CD4-positive, alpha-beta T cell (primary cell): Measurements from ENCODE around the gene L3HYPDH. TPM values are rescaled to one million over a fixed set of nuclear protein-coding genes. Genes with fewer than 3 reads are reported as not detected.
"Not testable (repeated sequence)": the region's sequence is repeated elsewhere in the genome, so short reads cannot be mapped to it uniquely, and the experiment has no call there.

Source experiments
- ATAC-seq: fragments of 200-7000 bp; cut with Tn5 transposase; one replicate; pipeline ENCODE4 v1.10.0; 2022; ENCODE audit warnings: mild to moderate bottlenecking; ENCODE audit not compliant: poor library complexity
- CTCF ChIA-PET: fragments of 350-600 bp; sonication (Branson Sonifier 250); formaldehyde crosslinking; loops from one replicate; lab custom pipeline; 2021; ENCODE audit warnings: antibody characterized with exemption, inconsistent platforms; lab: Charles Lee
- POLR2A ChIA-PET: fragments of 350-600 bp; sonication (Branson Sonifier 250); formaldehyde crosslinking; loops from one replicate; lab custom pipeline; 2021; ENCODE audit warnings: antibody characterized with exemption, inconsistent platforms; lab: Charles Lee
- DNase-seq, 14 experiments: peaks; one replicate each; pipeline ENCODE4 v3.0.0-alpha.2; 2013 to 2020; ENCODE audit warnings: mixed read lengths in 2 of 14
- H3K27ac ChIP-seq, 2 donors: one replicate each; pipeline versions ENCODE4 v1.5.1 to v1.7.0; 2013; ENCODE audit warnings: low read length in 2 of 2, low read depth in 1 of 2, mild to moderate bottlenecking in 1 of 2
- H3K27me3 ChIP-seq, 2 experiments: 1 replicate in 1 of 2; 2 replicates in 1 of 2; pipeline versions ENCODE4 v1.6.1 to v1.7.0; 2013; ENCODE audit warnings: low read length in 2 of 2, control low read depth in 1 of 2, mild to moderate bottlenecking in 1 of 2, moderate library complexity in 1 of 2; ENCODE audit not compliant: insufficient read depth in 2 of 2, control insufficient read depth in 1 of 2
- H3K36me3 ChIP-seq: one replicate; pipeline ENCODE4 v1.6.1; 2013; ENCODE audit warnings: low read length, control low read depth; ENCODE audit not compliant: insufficient read depth
- H3K4me1 ChIP-seq: one replicate; pipeline ENCODE4 v1.6.1; 2013; ENCODE audit warnings: low read length, control low read depth; ENCODE audit not compliant: insufficient read depth
- H3K4me3 ChIP-seq: one replicate; pipeline ENCODE4 v1.5.1; 2013; ENCODE audit warnings: mild to moderate bottlenecking, low read length, moderate library complexity
- H3K9me3 ChIP-seq, 2 experiments: 1 replicate in 1 of 2; 2 replicates in 1 of 2; pipeline versions ENCODE4 v1.6.1 to v1.7.0; 2013; ENCODE audit warnings: low read length in 2 of 2, mild to moderate bottlenecking in 2 of 2, control low read depth in 1 of 2, moderate library complexity in 1 of 2; ENCODE audit not compliant: control insufficient read depth in 1 of 2, insufficient read depth in 1 of 2
- H3K27ac Mint-ChIP-seq: one replicate; pipeline ENCODE4 v1.8.0; 2020; ENCODE audit warnings: mixed read lengths
- H3K27me3 Mint-ChIP-seq: one replicate; pipeline ENCODE4 v1.8.0; 2021; ENCODE audit warnings: mixed read lengths
- H3K36me3 Mint-ChIP-seq: one replicate; pipeline ENCODE4 v1.8.0; 2021; ENCODE audit warnings: low read depth, mixed read lengths
- H3K4me1 Mint-ChIP-seq: one replicate; pipeline ENCODE4 v1.8.0; 2021; ENCODE audit warnings: low read depth, mixed read lengths
- H3K4me3 Mint-ChIP-seq: one replicate; pipeline ENCODE4 v1.8.0; 2020; ENCODE audit warnings: mild to moderate bottlenecking, mixed read lengths
- H3K9me3 Mint-ChIP-seq: one replicate; pipeline ENCODE4 v1.8.0; 2020; ENCODE audit warnings: mixed read lengths
- CTCF ChIP-seq: fragments of 200-600 bp; IDR thresholded peaks from one replicate; pipeline ENCODE4 v1.8.0; 2022; ENCODE audit warnings: antibody characterized with exemption, mild to moderate bottlenecking
- intact Hi-C, 2 experiments: fragments of 100-400 bp; cut with DNase I in 1 of 2; cut with micrococcal nuclease in 1 of 2; formaldehyde crosslinking; loops; one replicate each; pipeline versions ENCODE4 v1.15.1 to v1.9.0; 2023 to 2025; cut with DNase I, micrococcal nuclease
- total RNA-seq, 174 experiments: library from RNA in 2 of 174; stranded (reverse) in 2 of 174; gene quantifications; one replicate each; pipeline ENCODE4 v1.2.3 and lab custom pipeline; 2021 to 2026

Gene L3HYPDH
- total RNA-seq, 2 experiments from 2014 or later: 10.6 to 11.1 TPM

DNA sequence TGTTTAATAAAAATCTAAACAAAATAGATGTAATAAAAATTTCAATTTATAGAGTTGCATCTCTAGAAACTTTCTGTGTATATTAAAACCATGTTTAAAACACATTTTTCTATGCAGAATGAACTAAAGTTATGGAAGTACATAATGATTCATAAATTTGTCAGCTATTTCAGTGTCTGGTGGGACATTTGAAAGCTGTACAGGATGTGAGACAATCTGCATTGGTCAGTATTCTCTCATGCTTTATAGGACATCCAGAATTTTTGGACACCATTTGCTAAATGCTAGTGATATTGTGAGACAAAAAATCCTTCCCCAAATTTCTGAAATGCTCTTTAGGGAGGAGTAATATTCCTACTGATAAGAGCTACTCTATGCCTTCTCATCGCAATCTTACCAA, 32.4 kb downstream of the L3HYPDH start:
- H3K27ac ChIP-seq: no peak overlapping the region
- no peak for ATAC-seq
- POLR2A ChIA-PET: no interaction called here

DNA sequence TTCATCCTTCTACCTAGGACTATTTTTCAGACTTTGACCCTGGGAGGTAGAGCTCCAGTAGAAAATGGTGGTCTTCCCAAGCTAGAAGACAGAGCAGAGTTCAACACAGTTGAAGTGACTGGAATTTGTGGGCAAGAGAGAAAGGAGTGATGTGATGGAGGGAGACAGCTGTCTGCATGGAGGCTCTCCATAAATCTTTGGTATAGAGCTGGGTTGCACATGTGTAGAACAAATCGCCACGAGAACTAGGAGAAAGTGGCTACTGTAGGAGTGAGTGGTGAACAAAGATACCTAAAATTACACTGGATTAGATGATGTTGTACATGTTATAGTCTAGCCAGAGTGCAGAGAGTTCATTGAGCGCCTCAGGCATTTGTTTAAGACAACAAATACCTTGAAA, 33.5 kb downstream of the L3HYPDH start:
- no peaks in the 10 kb centered on the region for H3K9me3 ChIP-seq
- ATAC-seq: no peak
- no peaks in the 10 kb centered on the region for H3K9me3 Mint-ChIP-seq
- TF ChIP-seq CTCF: no peak
- no peak overlapping the region for H3K27ac ChIP-seq
- CTCF ChIA-PET: interaction anchor here (1.3 kb wide), 1 partner anchor 326 kb away, joined by 3 read pairs; no protein-coding TSS in a partner anchor
- DNase-seq: no peak
- intact Hi-C loops: no loop called here
- no peaks in the 10 kb centered on the region for H3K27me3 Mint-ChIP-seq
- H3K27me3 ChIP-seq: no peaks in the 10 kb centered on the region
- POLR2A ChIA-PET: no interaction called here
- no peaks in the 10 kb centered on the region for H3K4me1 ChIP-seq
- H3K36me3 Mint-ChIP-seq: peaks cover 3% of the 10 kb centered on the region
- no peaks in the 10 kb centered on the region for H3K36me3 ChIP-seq
- H3K4me3 Mint-ChIP-seq: no peak overlapping the region
- no peak overlapping the region for H3K27ac Mint-ChIP-seq
- no peaks in the 10 kb centered on the region for H3K4me1 Mint-ChIP-seq
- H3K4me3 ChIP-seq: no peak overlapping the region

More for the DNA sequence above, 32.4 kb downstream of the L3HYPDH start:
- Histone ChIP-seq H3K27me3 (no peaks in the 10 kb centered on the region), H3K9me3 (no peaks in the 10 kb centered on the region), H3K4me3 (no peak overlapping the region), H3K36me3 (no peaks in the 10 kb centered on the region), H3K4me1 (no peaks in the 10 kb centered on the region)
- intact Hi-C loops: no loop called here
- no peak overlapping the region for H3K4me3 Mint-ChIP-seq
- TF ChIP-seq CTCF: no peak
- no peak for DNase-seq
- H3K4me1 Mint-ChIP-seq: no peaks in the 10 kb centered on the region
- no peak overlapping the region for H3K27ac Mint-ChIP-seq
- H3K27me3 Mint-ChIP-seq: no peaks in the 10 kb centered on the region
- H3K36me3 Mint-ChIP-seq: peaks cover 9% of the 10 kb centered on the region
- CTCF ChIA-PET: interaction anchor here (0.6 kb wide), 1 partner anchor 342 kb away, joined by 3 read pairs; no protein-coding TSS in a partner anchor
- H3K9me3 Mint-ChIP-seq: no peaks in the 10 kb centered on the region

DNA sequence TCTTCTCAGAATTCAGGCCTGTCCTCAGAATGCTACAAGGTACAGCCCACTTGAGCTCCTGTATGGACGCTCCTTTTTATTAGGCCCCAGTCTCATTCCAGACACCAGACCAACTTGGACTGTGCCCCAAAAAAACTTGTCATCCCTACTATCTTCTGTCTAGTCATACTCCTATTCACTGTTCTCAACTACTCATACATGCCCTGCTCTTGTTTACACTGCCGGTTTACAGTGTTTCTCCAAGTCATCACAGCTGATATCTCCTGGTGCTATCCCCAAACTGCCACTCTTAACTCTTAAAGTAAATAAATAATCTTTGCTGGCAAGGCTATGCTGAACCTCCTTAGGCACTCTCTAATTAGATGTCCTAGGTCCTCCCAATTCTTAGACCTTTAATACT, 35.5 kb downstream of the L3HYPDH start:
- not testable (repeated sequence) for H3K27me3 Mint-ChIP-seq

More for the DNA sequence above, 35.5 kb downstream of the L3HYPDH start:
- H3K27me3 ChIP-seq, CTCF ChIA-PET, ATAC-seq, H3K4me3 ChIP-seq, H3K36me3 Mint-ChIP-seq, H3K4me1 Mint-ChIP-seq, H3K9me3 ChIP-seq, H3K4me1 ChIP-seq, H3K36me3 ChIP-seq, H3K27ac Mint-ChIP-seq, H3K4me3 Mint-ChIP-seq, H3K27ac ChIP-seq, DNase-seq, H3K9me3 Mint-ChIP-seq, POLR2A ChIA-PET, intact Hi-C loops: not testable (repeated sequence)
